ENCODE data around the gene SARDH.

The SARDH gene

GRCh38 chr9:133730994-133731715, 7.0 kb downstream of the SARDH start:
- in situ Hi-C loops (cut with HindIII; ENCODE audit: low sequenced_read_pairs) = no loop called here
- no peak for TF ChIP-seq CTCF (IDR thresholded peaks at IDR 0.05; ENCODE audit: low read depth, low read length, missing control alignments)
- no peak overlapping the region for H3K4me3 ChIP-seq (ENCODE audit: low read depth, low read length)
- DNase-seq (ENCODE audit: low read depth) = no peak

- no peak for DNase-seq (ENCODE audit: low read depth)
- in situ Hi-C loops (cut with HindIII; ENCODE audit: low sequenced_read_pairs) = no loop called here
- no peak overlapping the region for H3K4me3 ChIP-seq (ENCODE audit: low read depth, low read length)
- no peak for TF ChIP-seq CTCF (IDR thresholded peaks at IDR 0.05; ENCODE audit: low read depth, low read length, missing control alignments)
These were observed 8.4 kb downstream of the SARDH start for GRCh38 chr9:133729617-133730281.

GRCh38 chr9:133728856-133729616, 9.1 kb downstream of the SARDH start:
- no peak for TF ChIP-seq CTCF (IDR thresholded peaks at IDR 0.05; ENCODE audit: low read depth, low read length, missing control alignments)
- in situ Hi-C loops (cut with HindIII; ENCODE audit: low sequenced_read_pairs) = no loop called here
- DNase-seq (ENCODE audit: low read depth) = no peak
- H3K4me3 ChIP-seq (ENCODE audit: low read depth, low read length) = no peak overlapping the region

GRCh38 chr9:133727876-133728441, 10.2 kb downstream of the SARDH start:
- H3K4me3 ChIP-seq (ENCODE audit: low read depth, low read length) = no peak overlapping the region
- in situ Hi-C loops (cut with HindIII; ENCODE audit: low sequenced_read_pairs) = no loop called here
- no peak for TF ChIP-seq CTCF (IDR thresholded peaks at IDR 0.05; ENCODE audit: low read depth, low read length, missing control alignments)
- no peak for DNase-seq (ENCODE audit: low read depth)

- DNase-seq (ENCODE audit: low read depth) = no peak
- in situ Hi-C loops (cut with HindIII; ENCODE audit: low sequenced_read_pairs) = no loop called here
- no peak overlapping the region for H3K4me3 ChIP-seq (ENCODE audit: low read depth, low read length)
- TF ChIP-seq CTCF (IDR thresholded peaks at IDR 0.05; ENCODE audit: low read depth, low read length, missing control alignments) = no peak
These were observed 10.8 kb downstream of the SARDH start for GRCh38 chr9:133727277-133727875.
